Activated CD8-positive, alpha-beta memory T cell treated with anti-CD3 and anti-CD28 coated beads, Interleukin-2, amount 50 U/mL, for 1 hour (primary cell): ENCODE results near the gene GRID2IP.

ENCODE experiments used
- DNase-seq: peaks from one replicate; pipeline ENCODE4 v3.0.0-alpha.2; 2020; ENCODE audit errors: extremely low read depth

GRID2IP gene

GRCh38 chr7:6562106-6562505 is 10.8 kb upstream of the GRID2IP start:
- DNase-seq = no peak

GRCh38 chr7:6559896-6560295 is 8.6 kb upstream of the GRID2IP start:
- DNase-seq = no peak

GRCh38 chr7:6558837-6559236 is 7.6 kb upstream of the GRID2IP start:
- no peak for DNase-seq

GRCh38 chr7:6556196-6556595 is 4.9 kb upstream of the GRID2IP start:
- no peak for DNase-seq

GRCh38 chr7:6554848-6555247 is 3.6 kb upstream of the GRID2IP start:
- no peak for DNase-seq

- DNase-seq = no peak
These were observed 2.3 kb upstream of the GRID2IP start for GRCh38 chr7:6553448-6554044.

- DNase-seq = no peak
These were observed 3.9 kb downstream of the GRID2IP start for GRCh38 chr7:6547400-6547799.

- DNase-seq = no peak
These were observed 4.6 kb downstream of the GRID2IP start for GRCh38 chr7:6546498-6547251.

GRCh38 chr7:6545398-6546126 is 5.7 kb downstream of the GRID2IP start:
- no peak for DNase-seq

GRCh38 chr7:6542368-6542767 is 8.9 kb downstream of the GRID2IP start:
- DNase-seq = no peak

GRCh38 chr7:6536262-6537260 is 14.7 kb downstream of the GRID2IP start:
- no peak for DNase-seq

- no peak for DNase-seq
These were observed 17.3 kb downstream of the GRID2IP start for GRCh38 chr7:6533893-6534495.

GRCh38 chr7:6532516-6532915 is 18.7 kb downstream of the GRID2IP start:
- DNase-seq = no peak

- DNase-seq = no peak
These were observed 19.6 kb downstream of the GRID2IP start for GRCh38 chr7:6531492-6532279.

- no peak for DNase-seq
These were observed 20.4 kb downstream of the GRID2IP start for GRCh38 chr7:6530626-6531491.

GRCh38 chr7:6529643-6530042 is 21.6 kb downstream of the GRID2IP start:
- no peak for DNase-seq

GRCh38 chr7:6528401-6529130 is 22.7 kb downstream of the GRID2IP start:
- DNase-seq = no peak

- no peak for DNase-seq
These were observed 24.3 kb downstream of the GRID2IP start for GRCh38 chr7:6526997-6527378.
